ENCODE measurements around the gene OLIG1.

The OLIG1 gene

DNA sequence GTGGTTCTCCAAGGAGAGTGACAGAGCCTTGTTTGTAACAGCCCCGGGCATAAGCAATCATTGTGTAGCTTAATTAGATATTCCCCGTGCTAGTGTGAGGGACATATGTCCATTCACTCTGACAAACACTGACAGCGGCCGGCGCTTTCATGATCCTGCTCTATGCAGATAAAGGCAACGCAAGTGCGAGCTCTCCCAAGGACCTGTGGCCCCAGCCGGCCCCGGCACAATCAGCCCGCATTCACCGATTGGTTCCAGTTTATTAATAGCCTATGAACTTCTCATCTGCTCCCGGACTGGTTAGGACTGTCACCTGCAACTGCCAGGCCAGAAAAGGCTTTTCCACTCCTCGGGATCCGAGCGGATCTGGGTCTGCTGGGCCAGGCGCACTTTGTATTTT lies 18.0 kb upstream of the OLIG1 start:
- TF ChIP-seq, protein P1, sequence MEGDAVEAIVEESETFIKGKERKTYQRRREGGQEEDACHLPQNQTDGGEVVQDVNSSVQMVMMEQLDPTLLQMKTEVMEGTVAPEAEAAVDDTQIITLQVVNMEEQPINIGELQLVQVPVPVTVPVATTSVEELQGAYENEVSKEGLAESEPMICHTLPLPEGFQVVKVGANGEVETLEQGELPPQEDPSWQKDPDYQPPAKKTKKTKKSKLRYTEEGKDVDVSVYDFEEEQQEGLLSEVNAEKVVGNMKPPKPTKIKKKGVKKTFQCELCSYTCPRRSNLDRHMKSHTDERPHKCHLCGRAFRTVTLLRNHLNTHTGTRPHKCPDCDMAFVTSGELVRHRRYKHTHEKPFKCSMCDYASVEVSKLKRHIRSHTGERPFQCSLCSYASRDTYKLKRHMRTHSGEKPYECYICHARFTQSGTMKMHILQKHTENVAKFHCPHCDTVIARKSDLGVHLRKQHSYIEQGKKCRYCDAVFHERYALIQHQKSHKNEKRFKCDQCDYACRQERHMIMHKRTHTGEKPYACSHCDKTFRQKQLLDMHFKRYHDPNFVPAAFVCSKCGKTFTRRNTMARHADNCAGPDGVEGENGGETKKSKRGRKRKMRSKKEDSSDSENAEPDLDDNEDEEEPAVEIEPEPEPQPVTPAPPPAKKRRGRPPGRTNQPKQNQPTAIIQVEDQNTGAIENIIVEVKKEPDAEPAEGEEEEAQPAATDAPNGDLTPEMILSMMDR (IDR thresholded peaks at IDR 0.05) = no peak
- DNase-seq = no peak
- H3K36me3 Mint-ChIP-seq (ENCODE audit: low read depth) = no peaks in the 10 kb centered on the region
- H3K4me1 Mint-ChIP-seq = no peaks in the 10 kb centered on the region
- no peak overlapping the region for H3K27ac Mint-ChIP-seq
- no peaks in the 10 kb centered on the region for H3K9me3 Mint-ChIP-seq
- peaks cover 82% of the 10 kb centered on the region for H3K27me3 Mint-ChIP-seq (ENCODE audit: low read depth, poor library complexity)
- no peak overlapping the region for H3K4me3 Mint-ChIP-seq

DNA sequence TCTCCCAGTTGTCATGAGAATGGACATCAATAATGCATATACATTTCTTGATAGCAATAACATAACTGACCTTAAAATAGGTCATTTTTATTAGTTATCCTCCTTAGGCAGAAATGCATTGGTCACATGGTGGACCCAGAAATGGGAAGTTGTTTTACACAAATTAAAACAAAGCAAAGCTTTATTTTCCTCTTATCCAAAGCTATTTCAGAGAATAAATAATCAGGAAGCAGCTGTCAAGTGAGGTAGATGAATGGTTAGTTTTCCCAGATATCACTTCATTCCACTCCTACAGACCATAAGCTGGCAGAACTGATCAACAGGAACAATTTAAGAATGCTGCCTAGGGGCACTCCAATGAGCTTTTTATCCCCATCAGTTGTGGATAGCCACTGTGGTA lies 16.0 kb upstream of the OLIG1 start:
- H3K9me3 Mint-ChIP-seq = no peaks in the 10 kb centered on the region
- DNase-seq = no peak
- H3K4me1 Mint-ChIP-seq = peaks cover 3% of the 10 kb centered on the region
- H3K36me3 Mint-ChIP-seq (ENCODE audit: low read depth) = no peaks in the 10 kb centered on the region
- TF ChIP-seq, protein P1 (IDR thresholded peaks at IDR 0.05) = no peak
- H3K27me3 Mint-ChIP-seq (ENCODE audit: low read depth, poor library complexity) = peaks cover 72% of the 10 kb centered on the region
- H3K27ac Mint-ChIP-seq = no peak overlapping the region
- no peak overlapping the region for H3K4me3 Mint-ChIP-seq

DNA sequence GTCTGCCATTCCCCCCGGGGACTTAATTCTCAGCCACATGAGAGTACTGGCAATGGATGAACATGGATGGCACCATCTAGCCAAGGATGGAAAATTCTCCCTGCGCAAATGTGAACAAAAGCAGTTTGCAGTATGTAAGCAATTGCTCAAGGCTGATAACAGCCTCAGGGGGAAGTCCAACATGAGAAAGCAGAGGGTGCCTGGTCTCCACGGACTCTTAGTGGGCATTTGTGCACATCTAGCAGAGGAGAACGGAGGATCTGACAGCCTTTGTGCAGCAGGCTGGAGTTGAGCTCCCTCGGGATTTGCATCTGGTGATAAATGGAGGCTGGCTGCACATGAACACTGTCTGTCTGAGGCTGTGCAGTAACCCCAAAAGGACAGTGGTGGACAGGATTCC lies 13.9 kb upstream of the OLIG1 start:
- Mint-ChIP-seq H3K4me3 (no peak overlapping the region), H3K27ac (no peak overlapping the region), H3K27me3 (ENCODE audit: low read depth, poor library complexity) (peaks cover 79% of the 10 kb centered on the region), H3K9me3 (no peaks in the 10 kb centered on the region), H3K4me1 (peaks cover 5% of the 10 kb centered on the region), H3K36me3 (ENCODE audit: low read depth) (no peaks in the 10 kb centered on the region)
- TF ChIP-seq, protein P1 (IDR thresholded peaks at IDR 0.05) = no peak
- no peak for DNase-seq

DNA sequence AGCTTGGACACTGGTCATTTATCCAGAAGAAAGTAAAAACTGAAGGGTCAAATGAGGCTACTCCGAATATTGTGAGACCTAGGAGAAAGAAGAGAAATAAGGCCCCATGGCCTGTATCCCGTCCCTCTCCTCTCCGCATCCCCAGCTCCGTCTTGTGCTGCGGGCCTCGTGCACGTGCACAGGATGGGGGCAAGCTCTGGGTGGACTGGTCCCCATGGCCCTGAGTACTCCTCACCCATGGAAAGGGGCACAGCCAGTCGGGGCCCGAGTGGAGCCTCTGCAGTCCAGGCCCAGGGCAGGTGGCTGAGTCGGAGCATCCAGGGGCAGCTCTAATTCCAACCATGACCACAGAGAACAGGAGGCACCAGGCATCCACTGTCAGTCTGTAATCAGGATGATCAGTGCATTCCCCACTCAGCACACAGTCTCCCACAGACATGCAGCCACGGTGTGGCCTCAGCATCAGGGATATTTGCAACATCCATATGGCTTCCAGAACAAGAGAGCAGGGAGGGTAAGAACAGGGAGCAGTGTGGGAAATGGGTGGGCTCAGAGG lies 12.5 kb upstream of the OLIG1 start:
- peaks cover 86% of the 10 kb centered on the region for H3K27me3 Mint-ChIP-seq (ENCODE audit: low read depth, poor library complexity)
- H3K27ac Mint-ChIP-seq = no peak overlapping the region
- no peaks in the 10 kb centered on the region for H3K36me3 Mint-ChIP-seq (ENCODE audit: low read depth)
- H3K9me3 Mint-ChIP-seq = no peaks in the 10 kb centered on the region
- H3K4me3 Mint-ChIP-seq = no peak overlapping the region
- no peak for DNase-seq
- H3K4me1 Mint-ChIP-seq = peaks cover 5% of the 10 kb centered on the region
- TF ChIP-seq, protein P1 (IDR thresholded peaks at IDR 0.05) = no peak

DNA sequence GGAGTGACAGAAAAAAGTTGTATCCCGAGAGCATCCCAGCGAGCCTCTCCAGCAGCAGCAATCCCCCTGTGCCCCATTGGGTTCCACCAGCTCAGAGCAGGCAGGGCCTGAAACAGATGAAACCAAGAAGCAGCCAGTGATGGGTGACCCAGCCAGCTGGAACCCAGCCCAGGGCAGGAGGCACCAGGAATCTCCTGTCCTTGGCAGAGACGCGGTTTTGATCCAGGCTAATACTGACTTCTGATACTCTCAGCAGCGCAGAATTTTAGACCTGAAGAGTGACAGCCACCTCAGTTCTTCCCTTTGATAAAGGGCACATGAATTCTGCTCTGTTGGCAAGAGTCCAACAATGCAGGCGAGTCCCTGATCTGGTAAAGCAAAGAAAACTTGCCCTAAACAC lies 11.4 kb upstream of the OLIG1 start:
- TF ChIP-seq, protein P1 (IDR thresholded peaks at IDR 0.05) = no peak
- Mint-ChIP-seq H3K9me3 (no peaks in the 10 kb centered on the region), H3K36me3 (ENCODE audit: low read depth) (no peaks in the 10 kb centered on the region), H3K4me3 (no peak overlapping the region), H3K27ac (no peak overlapping the region), H3K27me3 (ENCODE audit: low read depth, poor library complexity) (peaks cover 86% of the 10 kb centered on the region), H3K4me1 (peaks cover 5% of the 10 kb centered on the region)
- no peak for DNase-seq

DNA sequence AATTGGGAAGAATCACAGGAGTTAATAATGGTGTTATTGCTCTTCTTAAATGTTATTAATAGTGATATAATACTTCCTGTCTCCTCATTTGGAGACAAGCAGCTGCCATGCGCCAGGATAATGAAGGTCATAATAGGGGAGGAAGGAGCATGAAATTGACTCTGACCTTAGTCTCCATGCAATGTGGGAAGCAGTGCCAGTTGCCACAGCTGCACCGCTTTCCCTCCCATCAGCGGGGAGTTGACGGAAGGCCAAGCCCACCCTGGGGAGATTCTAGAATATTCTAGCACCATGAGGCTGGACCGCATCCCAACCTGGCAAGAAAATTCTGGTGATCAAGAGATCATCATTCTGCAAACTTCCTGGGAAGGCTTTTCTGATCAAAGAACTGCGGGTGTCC lies 11.0 kb upstream of the OLIG1 start:
- peaks cover 86% of the 10 kb centered on the region for H3K27me3 Mint-ChIP-seq (ENCODE audit: low read depth, poor library complexity)
- H3K27ac Mint-ChIP-seq = no peak overlapping the region
- TF ChIP-seq, protein P1 (IDR thresholded peaks at IDR 0.05) = no peak
- no peaks in the 10 kb centered on the region for H3K36me3 Mint-ChIP-seq (ENCODE audit: low read depth)
- no peak for DNase-seq
- H3K4me3 Mint-ChIP-seq = no peak overlapping the region
- no peaks in the 10 kb centered on the region for H3K9me3 Mint-ChIP-seq
- H3K4me1 Mint-ChIP-seq = peaks cover 5% of the 10 kb centered on the region

All from nephron progenitor cell (in vitro differentiated cells).